Right lobe of liver (tissue), 4 donors: ENCODE results near the gene OR6C1.

Experiments
- CTCF ChIP-seq, 4 donors: fragments of 200-600 bp in 3 of 4; fragments of 450-650 bp in 1 of 4; IDR thresholded peaks; one replicate each; pipeline versions ENCODE4 v1.5.1 to v1.8.0; 2016 to 2022; ENCODE audit warnings: antibody characterized with exemption in 4 of 4, mild to moderate bottlenecking in 2 of 4
- POLR2A ChIP-seq: fragments of 450-650 bp; IDR thresholded peaks from one replicate; pipeline ENCODE4 v1.6.1; 2017; ENCODE audit warnings: antibody characterized with exemption, mild to moderate bottlenecking
- donor health status: DM: no; HTN: no; CAD: no.
- donor health status: DM: no; HTN: no; CAD: no.
- donor health status: DM: no; HTN: yes; CAD: no.

- TF ChIP-seq CTCF (IDR thresholded peaks at IDR 0.05) (no peak), POLR2A (no peak)
Measured at GRCh38 chr12:55296469-55296868, 17.7 kb upstream of the OR6C1 start, which contains the start of gene OR6C6.
